Common myeloid progenitor, CD34-positive (primary cell): ENCODE results near the gene GTF2F1.
A peak's percentile ranks its signal among the peaks of the same experiment; 100 is the strongest.
"Not testable (repeated sequence)": the region's sequence is repeated elsewhere in the genome, so short reads cannot be mapped to it uniquely, and the experiment has no call there.

ENCODE experiments used
- CTCF ChIA-PET: fragments of 350-600 bp; sonication (Branson Sonifier 250); formaldehyde crosslinking; loops from one replicate; lab custom pipeline; 2021; ENCODE audit warnings: antibody characterized with exemption; lab: Charles Lee
- POLR2A ChIA-PET: fragments of 350-600 bp; sonication (Branson Sonifier 250); formaldehyde crosslinking; loops from one replicate; lab custom pipeline; 2021; ENCODE audit warnings: antibody characterized with exemption; lab: Charles Lee
- DNase-seq, 3 donors: peaks; one replicate each; pipeline versions ENCODE4 v3.0.0 to v3.0.0-alpha.2; 2013
- H3K27ac ChIP-seq, 2 experiments: 1 replicate in 1 of 2; 2 replicates in 1 of 2; pipeline ENCODE4 v1.7.0; 2013; ENCODE audit warnings: inconsistent platforms in 2 of 2, low read length in 2 of 2, mild to moderate bottlenecking in 2 of 2, low read depth in 1 of 2, moderate library complexity in 1 of 2; ENCODE audit not compliant: severe bottlenecking in 2 of 2, insufficient read depth in 1 of 2, poor library complexity in 1 of 2
- H3K27me3 ChIP-seq, 5 experiments: replicated peaks in 2 of 5; 1 replicate in 3 of 5; 2 replicates in 2 of 5; pipeline versions ENCODE4 v1.6.1 to v1.7.0; 2013; ENCODE audit warnings: low read length in 4 of 5, mild to moderate bottlenecking in 2 of 5, moderate library complexity in 2 of 5, inconsistent platforms in 1 of 5; ENCODE audit not compliant: insufficient read depth in 5 of 5, control insufficient read depth in 4 of 5
- H3K36me3 ChIP-seq, 4 experiments: 1 replicate in 2 of 4; 2 replicates in 2 of 4; pipeline versions ENCODE4 v1.6.1 to v1.7.0; 2013; ENCODE audit warnings: low read length in 3 of 4, control low read depth in 1 of 4, mild to moderate bottlenecking in 1 of 4; ENCODE audit not compliant: control insufficient read depth in 4 of 4, insufficient read depth in 4 of 4
- H3K4me1 ChIP-seq, 4 experiments: 1 replicate in 3 of 4; 2 replicates in 1 of 4; pipeline versions ENCODE4 v1.6.1 to v1.7.1; 2013; ENCODE audit warnings: low read length in 3 of 4, mild to moderate bottlenecking in 3 of 4, control low read depth in 1 of 4, inconsistent platforms in 1 of 4, moderate library complexity in 1 of 4; ENCODE audit not compliant: control insufficient read depth in 4 of 4, insufficient read depth in 4 of 4; ENCODE audit errors: control extremely low read depth in 1 of 4
- H3K4me3 ChIP-seq, 7 experiments: 1 replicate in 4 of 7; 2 replicates in 3 of 7; pipeline versions ENCODE4 v1.5.1 to v1.7.0; 2013; ENCODE audit warnings: mild to moderate bottlenecking in 7 of 7, low read length in 6 of 7, moderate library complexity in 6 of 7, inconsistent platforms in 2 of 7, low read depth in 2 of 7, control low read depth in 1 of 7; ENCODE audit not compliant: insufficient read depth in 4 of 7, control insufficient read depth in 1 of 7; ENCODE audit errors: extremely low read depth in 1 of 7
- H3K9me3 ChIP-seq, 5 experiments: 1 replicate in 4 of 5; 2 replicates in 1 of 5; pipeline versions ENCODE4 v1.6.1 to v1.7.1; 2013; ENCODE audit warnings: low read length in 4 of 5, mild to moderate bottlenecking in 2 of 5, inconsistent platforms in 1 of 5, low read depth in 1 of 5, moderate library complexity in 1 of 5; ENCODE audit not compliant: control insufficient read depth in 4 of 5, insufficient read depth in 2 of 5; ENCODE audit errors: control extremely low read depth in 1 of 5
- WGBS: methylation state at CpG from one replicate; pipeline ENCODE4 v1.1.5; 2013; ENCODE audit not compliant: insufficient coverage; 5-methylcytosine and 5-hydroxymethylcytosine counted together

The GTF2F1 gene

GRCh38 chr19:6431891-6432290 is 38.9 kb upstream of the GTF2F1 start:
- no peak for DNase-seq
- H3K4me3 ChIP-seq = no peak overlapping the region
- 99% methylated on average over 11 of the region's 11 CpGs for WGBS
- ChIA-PET CTCF (no interaction called here), POLR2A (no interaction called here)
- no peaks in the 10 kb centered on the region for H3K4me1 ChIP-seq
- H3K27ac ChIP-seq = no peak overlapping the region
- H3K36me3 ChIP-seq = no peaks in the 10 kb centered on the region
- H3K27me3 ChIP-seq = no peaks in the 10 kb centered on the region
- no peaks in the 10 kb centered on the region for H3K9me3 ChIP-seq

- ChIA-PET CTCF (no interaction called here), POLR2A (interaction anchor here (0.5 kb wide), 1 partner anchor 83 kb away, joined by 9 read pairs; no protein-coding TSS in a partner anchor)
- Histone ChIP-seq H3K4me1 (peaks cover 0 to 6% (median 5%) of the 10 kb centered on the region in 4 experiments), H3K27ac (no peak overlapping the region), H3K9me3 (no peaks in the 10 kb centered on the region), H3K27me3 (no peaks in the 10 kb centered on the region), H3K36me3 (no peaks in the 10 kb centered on the region), H3K4me3 (no peak overlapping the region)
- 47% methylated on average over 10 of the region's 20 CpGs for WGBS
- no peak for DNase-seq
Observed at GRCh38 chr19:6429419-6430221, 36.7 kb upstream of the GTF2F1 start.

- CTCF ChIA-PET, DNase-seq, H3K27me3 ChIP-seq, H3K36me3 ChIP-seq, H3K4me3 ChIP-seq, H3K4me1 ChIP-seq, H3K27ac ChIP-seq, H3K9me3 ChIP-seq: not testable (repeated sequence)
- POLR2A ChIA-PET = interaction anchor here (0.5 kb wide), 1 partner anchor 84 kb away, joined by 9 read pairs; no protein-coding TSS in a partner anchor
- WGBS = 100% methylated on average over 1 of the region's 2 CpGs
Observed at GRCh38 chr19:6428692-6429418, 35.9 kb upstream of the GTF2F1 start.

GRCh38 chr19:6427131-6427530 is 34.2 kb upstream of the GTF2F1 start:
- ChIA-PET POLR2A (no interaction called here), CTCF (interaction anchor here (1.3 kb wide), 1 partner anchor 9 kb away, joined by 5 read pairs; no protein-coding TSS in a partner anchor)
- DNase-seq = no peak
- Histone ChIP-seq H3K4me3 (no peak overlapping the region), H3K27ac (no peak overlapping the region), H3K36me3 (peaks cover 0 to 8% (median 2%) of the 10 kb centered on the region in 4 experiments), H3K27me3 (no peaks in the 10 kb centered on the region), H3K4me1 (peaks cover 0 to 25% (median 22%) of the 10 kb centered on the region in 4 experiments), H3K9me3 (no peaks in the 10 kb centered on the region)
- WGBS = over 99% methylated on average over 18 of the region's 18 CpGs

- Histone ChIP-seq H3K4me3 (peak overlapping the region in 2 of 7 experiments; percentile 17 to 28), H3K4me1 (peaks cover 0 to 28% (median 23%) of the 10 kb centered on the region in 4 experiments), H3K9me3 (no peaks in the 10 kb centered on the region), H3K27ac (peak overlapping the region in 1 of 2 experiments; percentile 62), H3K36me3 (peaks cover 0 to 20% (median 11%) of the 10 kb centered on the region in 4 experiments), H3K27me3 (no peaks in the 10 kb centered on the region)
- DNase-seq = peak in 2 of 3 donors; percentile 39 to 44
- ChIA-PET CTCF (interaction anchor here (1.3 to 1.5 kb wide), 2 partner anchors 10 to 248 kb away, joined by 3 to 5 read pairs; no protein-coding TSS in a partner anchor), POLR2A (interaction anchor here (1.4 kb wide), 1 partner anchor 32 kb away, joined by 7 read pairs; the partner anchor contains the start of gene GTF2F1)
- WGBS = 96% methylated on average over 21 of the region's 21 CpGs
Observed at GRCh38 chr19:6425732-6426620, 33.0 kb upstream of the GTF2F1 start.

GRCh38 chr19:6424939-6425731 is 32.2 kb upstream of the GTF2F1 start:
- no peaks in the 10 kb centered on the region for H3K9me3 ChIP-seq
- DNase-seq = peak; percentile 100
- peaks cover 0 to 28% (median 23%) of the 10 kb centered on the region in 4 experiments for H3K4me1 ChIP-seq
- peaks cover 5 to 28% (median 19%) of the 10 kb centered on the region in 4 experiments for H3K36me3 ChIP-seq
- peak overlapping the region in 1 of 2 experiments; percentile 62 for H3K27ac ChIP-seq
- CTCF ChIA-PET = interaction anchor here (1.5 kb wide), 1 partner anchor 249 kb away, joined by 3 read pairs; no protein-coding TSS in a partner anchor
- 6% methylated on average over 41 of the region's 43 CpGs for WGBS
- POLR2A ChIA-PET = interaction anchor here (0.6 to 1.4 kb wide), 2 partner anchors 31 to 49 kb away, joined by 3 to 7 read pairs; partner anchors contain the start of gene GTF2F1
- no peaks in the 10 kb centered on the region for H3K27me3 ChIP-seq
- H3K4me3 ChIP-seq = peak overlapping the region in 3 of 7 experiments; percentile 17 to 81 (median 28)
